CD14-positive monocyte (primary cell): ENCODE data around the gene RGS7. TPM values are rescaled to one million over a fixed set of nuclear protein-coding genes. Genes with fewer than 3 reads are reported as not detected.

Experiments used
- DNase-seq, 3 donors: peaks; one replicate each; pipeline ENCODE4 v3.0.0-alpha.2; 2011 to 2022
- H2AFZ ChIP-seq: 2 replicates; pipeline ENCODE4 v1.6.0; 2012; ENCODE audit warnings: mild to moderate bottlenecking, low read depth, low read length, inconsistent platforms; ENCODE audit not compliant: insufficient read depth, poor library complexity, severe bottlenecking
- H3K27ac ChIP-seq, 2 donors: 1 replicate in 1 of 2; 2 replicates in 1 of 2; pipeline ENCODE4 v1.5.1; 2012 to 2013; ENCODE audit warnings: low read length in 2 of 2, control low read depth in 1 of 2, inconsistent platforms in 1 of 2, low read depth in 1 of 2, mild to moderate bottlenecking in 1 of 2
- H3K27me3 ChIP-seq, 2 donors: one replicate each; pipeline versions ENCODE4 v1.6.0 to v1.6.1; 2011 to 2013; ENCODE audit warnings: low read length in 2 of 2; ENCODE audit not compliant: control insufficient read depth in 2 of 2, insufficient read depth in 2 of 2
- H3K36me3 ChIP-seq, 2 donors: replicated peaks in 1 of 2; 1 replicate in 1 of 2; 2 replicates in 1 of 2; pipeline versions ENCODE4 v1.5.1 to v1.6.1; 2012 to 2013; ENCODE audit warnings: low read length in 2 of 2, control low read depth in 1 of 2, inconsistent platforms in 1 of 2, mild to moderate bottlenecking in 1 of 2; ENCODE audit not compliant: insufficient read depth in 2 of 2, control insufficient read depth in 1 of 2
- H3K4me1 ChIP-seq, 2 donors: 1 replicate in 1 of 2; 2 replicates in 1 of 2; pipeline versions ENCODE4 v1.5.1 to v1.6.1; 2012 to 2013; ENCODE audit warnings: low read length in 2 of 2, control low read depth in 1 of 2, inconsistent platforms in 1 of 2, mild to moderate bottlenecking in 1 of 2, moderate library complexity in 1 of 2; ENCODE audit not compliant: insufficient read depth in 2 of 2, control insufficient read depth in 1 of 2
- H3K4me2 ChIP-seq: replicated peaks from 2 replicates; pipeline ENCODE3; 2012; ENCODE audit warnings: low read length, moderate library complexity, mild to moderate bottlenecking; ENCODE audit not compliant: poor library complexity, severe bottlenecking; ENCODE audit errors: extremely low read depth
- H3K4me3 ChIP-seq, 3 experiments: fragments of 200-600 bp in 1 of 3; sonication (generic) in 1 of 3; replicated peaks in 1 of 3; 1 replicate in 2 of 3; 2 replicates in 1 of 3; pipeline ENCODE4 v1.5.1; 2011 to 2013; ENCODE audit warnings: low read length in 3 of 3, mild to moderate bottlenecking in 3 of 3, control low read depth in 2 of 3, low read depth in 2 of 3, inconsistent platforms in 1 of 3, moderate library complexity in 1 of 3
- H3K79me2 ChIP-seq: 2 replicates; pipeline ENCODE4 v1.6.0; 2012; ENCODE audit warnings: mild to moderate bottlenecking, control low read depth, inconsistent platforms, low read length, moderate library complexity; ENCODE audit not compliant: insufficient read depth
- H3K9ac ChIP-seq: 2 replicates; pipeline ENCODE4 v1.6.0; 2017; ENCODE audit warnings: low read length, mild to moderate bottlenecking; ENCODE audit not compliant: insufficient read depth, poor library complexity, severe bottlenecking
- H3K9me3 ChIP-seq, 2 donors: replicated peaks in 1 of 2; 1 replicate in 1 of 2; 2 replicates in 1 of 2; pipeline versions ENCODE4 v1.5.1 to v1.6.1; 2012 to 2013; ENCODE audit warnings: low read length in 2 of 2, control low read depth in 1 of 2; ENCODE audit not compliant: control insufficient read depth in 1 of 2, insufficient read depth in 1 of 2
- H4K20me1 ChIP-seq: 2 replicates; pipeline ENCODE4 v1.6.0; 2012; ENCODE audit warnings: mild to moderate bottlenecking, low read length, control low read depth, moderate library complexity; ENCODE audit not compliant: insufficient read depth
- H3K27ac Mint-ChIP-seq, 7 donors: one replicate each; pipeline ENCODE4 v1.8.0; 2020; ENCODE audit warnings: mild to moderate bottlenecking in 7 of 7, mixed read lengths in 7 of 7, moderate library complexity in 6 of 7, inconsistent platforms in 2 of 7
- H3K27me3 Mint-ChIP-seq, 3 donors: one replicate each; pipeline ENCODE4 v1.8.0; 2021 to 2022; ENCODE audit warnings: low read depth in 3 of 3, mild to moderate bottlenecking in 3 of 3, mixed read lengths in 3 of 3, moderate library complexity in 3 of 3, inconsistent platforms in 1 of 3
- H3K36me3 Mint-ChIP-seq, 2 donors: one replicate each; pipeline ENCODE4 v1.8.0; 2020; ENCODE audit warnings: mixed read lengths in 2 of 2, inconsistent platforms in 1 of 2, mild to moderate bottlenecking in 1 of 2
- H3K4me1 Mint-ChIP-seq: one replicate; pipeline ENCODE4 v1.8.0; 2020; ENCODE audit warnings: mild to moderate bottlenecking, mixed read lengths
- H3K4me3 Mint-ChIP-seq, 2 donors: one replicate each; pipeline ENCODE4 v1.8.0; 2020; ENCODE audit warnings: mild to moderate bottlenecking in 2 of 2, mixed read lengths in 2 of 2, moderate library complexity in 1 of 2
- H3K9me3 Mint-ChIP-seq, 7 donors: one replicate each; pipeline ENCODE4 v1.8.0; 2020 to 2022; ENCODE audit warnings: mixed read lengths in 7 of 7, mild to moderate bottlenecking in 6 of 7, moderate library complexity in 6 of 7, inconsistent platforms in 2 of 7
- WGBS: methylation state at CpG from one replicate; pipeline ENCODE4 v1.1.5; 2013; ENCODE audit warnings: missing lambda C conversion rate; ENCODE audit not compliant: insufficient coverage; 5-methylcytosine and 5-hydroxymethylcytosine counted together
- intact Hi-C, 2 donors: fragments of 100-400 bp; cut with micrococcal nuclease; formaldehyde crosslinking; loops; one replicate each; pipeline versions ENCODE4 v1.15.0 to v1.15.1; 2023
- polyA plus RNA-seq, 3 donors: library from polyadenylated mRNA; depleted of rRNA in 1 of 3; unstranded in 2 of 3; stranded (reverse) in 1 of 3; fragments of 300-500 nt in 2 of 3; fragments of >200 nt in 1 of 3; fragmentation: Illumina TruSeq in 2 of 3; gene quantifications; 1 replicate in 2 of 3; 2 replicates in 1 of 3; pipeline ENCODE4 v1.2.3, GENCODE V29; 2012 to 2021
- TF ChIP-seq, protein P1 (sequence below): fragments of 200-600 bp; IDR thresholded peaks from one replicate; pipeline ENCODE4 v1.8.0; 2022; ENCODE audit warnings: antibody characterized with exemption, mild to moderate bottlenecking

RGS7 gene
- polyA plus RNA-seq, 3 donors, result not detected

DNA sequence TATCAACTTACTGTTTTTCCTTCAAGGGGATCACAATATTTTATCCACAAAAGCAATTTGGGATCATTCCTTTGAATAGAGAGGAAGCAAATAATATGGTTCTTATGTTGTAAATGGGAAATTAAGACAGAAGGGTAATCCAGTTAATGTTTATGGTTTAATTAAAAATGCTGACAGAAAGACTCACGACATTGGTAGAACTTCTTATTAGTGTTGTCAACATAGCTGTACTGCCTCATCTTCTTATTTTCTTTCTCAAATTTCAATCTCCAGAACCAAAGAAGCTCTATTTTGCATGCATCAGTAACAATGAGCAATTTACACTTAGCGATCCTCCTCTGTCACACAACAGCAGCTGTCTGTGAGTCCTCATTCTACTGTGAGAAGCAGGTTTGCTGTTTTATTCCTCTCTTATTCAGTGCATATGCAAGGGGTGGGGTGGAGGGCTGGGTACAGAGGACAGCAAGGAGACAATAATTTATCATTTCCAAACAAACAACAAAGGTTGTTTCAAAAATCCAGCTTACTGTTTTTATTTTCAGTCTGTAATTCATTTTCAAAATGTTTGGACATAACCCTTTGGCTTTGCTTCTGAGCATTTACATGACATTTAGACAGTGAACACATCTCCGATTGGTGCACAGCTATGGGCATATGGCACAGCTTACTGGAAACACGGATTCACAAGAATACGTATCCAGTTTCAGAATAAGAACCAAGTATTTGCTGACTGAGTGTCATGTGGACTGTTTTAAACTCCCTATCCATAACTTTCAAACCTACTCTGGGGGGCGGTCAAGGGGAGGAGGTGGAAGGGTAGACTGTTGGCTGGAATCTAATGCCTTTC lies 335.9 kb downstream of the RGS7 start:
- peaks cover 4 to 19% (median 8%) of the 10 kb centered on the region in 7 donors for H3K9me3 Mint-ChIP-seq
- H3K27me3 Mint-ChIP-seq, result peaks cover 0 to 1% (median 0%) of the 10 kb centered on the region in 3 donors
- no peak overlapping the region for H3K27ac Mint-ChIP-seq
- H3K9me3 ChIP-seq, result peaks cover 2 to 12% of the 10 kb centered on the region in 2 donors
- no peak overlapping the region for H3K27ac ChIP-seq
- TF ChIP-seq, protein P1, sequence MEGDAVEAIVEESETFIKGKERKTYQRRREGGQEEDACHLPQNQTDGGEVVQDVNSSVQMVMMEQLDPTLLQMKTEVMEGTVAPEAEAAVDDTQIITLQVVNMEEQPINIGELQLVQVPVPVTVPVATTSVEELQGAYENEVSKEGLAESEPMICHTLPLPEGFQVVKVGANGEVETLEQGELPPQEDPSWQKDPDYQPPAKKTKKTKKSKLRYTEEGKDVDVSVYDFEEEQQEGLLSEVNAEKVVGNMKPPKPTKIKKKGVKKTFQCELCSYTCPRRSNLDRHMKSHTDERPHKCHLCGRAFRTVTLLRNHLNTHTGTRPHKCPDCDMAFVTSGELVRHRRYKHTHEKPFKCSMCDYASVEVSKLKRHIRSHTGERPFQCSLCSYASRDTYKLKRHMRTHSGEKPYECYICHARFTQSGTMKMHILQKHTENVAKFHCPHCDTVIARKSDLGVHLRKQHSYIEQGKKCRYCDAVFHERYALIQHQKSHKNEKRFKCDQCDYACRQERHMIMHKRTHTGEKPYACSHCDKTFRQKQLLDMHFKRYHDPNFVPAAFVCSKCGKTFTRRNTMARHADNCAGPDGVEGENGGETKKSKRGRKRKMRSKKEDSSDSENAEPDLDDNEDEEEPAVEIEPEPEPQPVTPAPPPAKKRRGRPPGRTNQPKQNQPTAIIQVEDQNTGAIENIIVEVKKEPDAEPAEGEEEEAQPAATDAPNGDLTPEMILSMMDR, result no peak
- 91% methylated on average over 1 of the region's 6 CpGs for WGBS
- H3K4me2 ChIP-seq, result no peak overlapping the region
- H3K27me3 ChIP-seq, result no peaks in the 10 kb centered on the region
- no peaks in the 10 kb centered on the region for H3K4me1 Mint-ChIP-seq
- H3K36me3 ChIP-seq, result no peaks in the 10 kb centered on the region
- no peaks in the 10 kb centered on the region for H4K20me1 ChIP-seq
- no peak overlapping the region for H3K4me3 Mint-ChIP-seq
- no peak overlapping the region for H2AFZ ChIP-seq
- no peaks in the 10 kb centered on the region for H3K36me3 Mint-ChIP-seq
- no peak for DNase-seq
- H3K79me2 ChIP-seq, result no peaks in the 10 kb centered on the region
- no peak overlapping the region for H3K9ac ChIP-seq
- no peak overlapping the region for H3K4me3 ChIP-seq
- intact Hi-C loops, result no loop called here
- H3K4me1 ChIP-seq, result no peaks in the 10 kb centered on the region

DNA sequence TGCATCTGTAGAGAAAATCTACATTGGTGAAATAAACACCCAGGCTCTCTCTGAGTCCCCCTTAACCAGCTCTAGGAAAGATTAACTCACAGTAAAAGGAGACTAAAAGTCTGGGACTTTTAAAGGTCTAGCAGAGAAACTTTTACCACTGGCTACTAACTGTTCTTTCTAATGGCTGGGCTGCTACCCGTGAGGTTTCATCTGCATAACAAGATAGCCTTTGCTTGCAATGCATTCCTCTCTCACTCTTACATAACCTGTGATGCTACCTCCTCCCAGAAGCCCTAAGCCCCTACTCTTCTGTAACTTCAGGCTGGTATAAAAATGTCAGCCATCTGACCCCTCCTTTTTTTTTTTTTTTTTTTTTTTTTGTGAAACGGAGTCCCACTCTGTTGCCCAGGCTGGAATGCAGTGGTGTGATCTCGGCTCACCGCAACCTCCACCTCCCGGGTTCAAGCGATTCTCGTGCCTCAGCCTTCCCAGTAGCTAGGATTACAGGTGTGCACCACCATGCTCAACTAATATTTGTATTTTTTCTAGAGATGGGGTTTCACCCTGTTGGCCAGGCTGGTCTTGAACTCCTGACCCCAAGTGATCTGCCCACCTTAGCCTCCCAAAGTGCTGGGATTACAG lies 344.2 kb downstream of the RGS7 start:
- no peak overlapping the region for H3K4me2 ChIP-seq
- H3K4me1 ChIP-seq, result no peaks in the 10 kb centered on the region
- Mint-ChIP-seq H3K9me3 (peaks cover 2 to 16% (median 6%) of the 10 kb centered on the region in 7 donors), H3K36me3 (no peaks in the 10 kb centered on the region), H3K27me3 (peaks cover 0 to 3% (median 3%) of the 10 kb centered on the region in 3 donors), H3K27ac (peak overlapping the region in 1 of 7 donors; percentile 46), H3K4me1 (no peaks in the 10 kb centered on the region), H3K4me3 (no peak overlapping the region)
- H3K36me3 ChIP-seq, result no peaks in the 10 kb centered on the region
- intact Hi-C loops, result no loop called here
- no peak overlapping the region for H3K9ac ChIP-seq
- H3K27ac ChIP-seq, result no peak overlapping the region
- no peak for DNase-seq
- WGBS, result 82% methylated on average over 7 of the region's 7 CpGs
- H2AFZ ChIP-seq, result no peak overlapping the region
- H3K4me3 ChIP-seq, result no peak overlapping the region
- peaks cover 3 to 5% of the 10 kb centered on the region in 2 donors for H3K9me3 ChIP-seq
- TF ChIP-seq, protein P1, result no peak
- H3K27me3 ChIP-seq, result no peaks in the 10 kb centered on the region
- H3K79me2 ChIP-seq, result no peaks in the 10 kb centered on the region
- no peaks in the 10 kb centered on the region for H4K20me1 ChIP-seq
